CD14-positive monocyte (primary cell): ENCODE data around the gene SLC44A4. TPM values are rescaled to one million over a fixed set of nuclear protein-coding genes. Genes with fewer than 3 reads are reported as not detected.

ENCODE experiments used
- DNase-seq, 3 donors: peaks; one replicate each; pipeline ENCODE4 v3.0.0-alpha.2; 2011 to 2022
- H2AFZ ChIP-seq: 2 replicates; pipeline ENCODE4 v1.6.0; 2012; ENCODE audit warnings: mild to moderate bottlenecking, low read depth, low read length, inconsistent platforms; ENCODE audit not compliant: insufficient read depth, poor library complexity, severe bottlenecking
- H3K27ac ChIP-seq, 2 donors: 1 replicate in 1 of 2; 2 replicates in 1 of 2; pipeline ENCODE4 v1.5.1; 2012 to 2013; ENCODE audit warnings: low read length in 2 of 2, control low read depth in 1 of 2, inconsistent platforms in 1 of 2, low read depth in 1 of 2, mild to moderate bottlenecking in 1 of 2
- H3K27me3 ChIP-seq, 2 donors: one replicate each; pipeline versions ENCODE4 v1.6.0 to v1.6.1; 2011 to 2013; ENCODE audit warnings: low read length in 2 of 2; ENCODE audit not compliant: control insufficient read depth in 2 of 2, insufficient read depth in 2 of 2
- H3K36me3 ChIP-seq, 2 donors: replicated peaks in 1 of 2; 1 replicate in 1 of 2; 2 replicates in 1 of 2; pipeline versions ENCODE4 v1.5.1 to v1.6.1; 2012 to 2013; ENCODE audit warnings: low read length in 2 of 2, control low read depth in 1 of 2, inconsistent platforms in 1 of 2, mild to moderate bottlenecking in 1 of 2; ENCODE audit not compliant: insufficient read depth in 2 of 2, control insufficient read depth in 1 of 2
- H3K4me1 ChIP-seq, 2 donors: 1 replicate in 1 of 2; 2 replicates in 1 of 2; pipeline versions ENCODE4 v1.5.1 to v1.6.1; 2012 to 2013; ENCODE audit warnings: low read length in 2 of 2, control low read depth in 1 of 2, inconsistent platforms in 1 of 2, mild to moderate bottlenecking in 1 of 2, moderate library complexity in 1 of 2; ENCODE audit not compliant: insufficient read depth in 2 of 2, control insufficient read depth in 1 of 2
- H3K4me2 ChIP-seq: replicated peaks from 2 replicates; pipeline ENCODE3; 2012; ENCODE audit warnings: low read length, moderate library complexity, mild to moderate bottlenecking; ENCODE audit not compliant: poor library complexity, severe bottlenecking; ENCODE audit errors: extremely low read depth
- H3K4me3 ChIP-seq, 3 experiments: fragments of 200-600 bp in 1 of 3; sonication (generic) in 1 of 3; replicated peaks in 1 of 3; 1 replicate in 2 of 3; 2 replicates in 1 of 3; pipeline ENCODE4 v1.5.1; 2011 to 2013; ENCODE audit warnings: low read length in 3 of 3, mild to moderate bottlenecking in 3 of 3, control low read depth in 2 of 3, low read depth in 2 of 3, inconsistent platforms in 1 of 3, moderate library complexity in 1 of 3
- H3K79me2 ChIP-seq: 2 replicates; pipeline ENCODE4 v1.6.0; 2012; ENCODE audit warnings: mild to moderate bottlenecking, control low read depth, inconsistent platforms, low read length, moderate library complexity; ENCODE audit not compliant: insufficient read depth
- H3K9ac ChIP-seq: 2 replicates; pipeline ENCODE4 v1.6.0; 2017; ENCODE audit warnings: low read length, mild to moderate bottlenecking; ENCODE audit not compliant: insufficient read depth, poor library complexity, severe bottlenecking
- H3K9me3 ChIP-seq, 2 donors: replicated peaks in 1 of 2; 1 replicate in 1 of 2; 2 replicates in 1 of 2; pipeline versions ENCODE4 v1.5.1 to v1.6.1; 2012 to 2013; ENCODE audit warnings: low read length in 2 of 2, control low read depth in 1 of 2; ENCODE audit not compliant: control insufficient read depth in 1 of 2, insufficient read depth in 1 of 2
- H4K20me1 ChIP-seq: 2 replicates; pipeline ENCODE4 v1.6.0; 2012; ENCODE audit warnings: mild to moderate bottlenecking, low read length, control low read depth, moderate library complexity; ENCODE audit not compliant: insufficient read depth
- H3K27ac Mint-ChIP-seq, 7 donors: one replicate each; pipeline ENCODE4 v1.8.0; 2020; ENCODE audit warnings: mild to moderate bottlenecking in 7 of 7, mixed read lengths in 7 of 7, moderate library complexity in 6 of 7, inconsistent platforms in 2 of 7
- H3K27me3 Mint-ChIP-seq, 3 donors: one replicate each; pipeline ENCODE4 v1.8.0; 2021 to 2022; ENCODE audit warnings: low read depth in 3 of 3, mild to moderate bottlenecking in 3 of 3, mixed read lengths in 3 of 3, moderate library complexity in 3 of 3, inconsistent platforms in 1 of 3
- H3K36me3 Mint-ChIP-seq, 2 donors: one replicate each; pipeline ENCODE4 v1.8.0; 2020; ENCODE audit warnings: mixed read lengths in 2 of 2, inconsistent platforms in 1 of 2, mild to moderate bottlenecking in 1 of 2
- H3K4me1 Mint-ChIP-seq: one replicate; pipeline ENCODE4 v1.8.0; 2020; ENCODE audit warnings: mild to moderate bottlenecking, mixed read lengths
- H3K4me3 Mint-ChIP-seq, 2 donors: one replicate each; pipeline ENCODE4 v1.8.0; 2020; ENCODE audit warnings: mild to moderate bottlenecking in 2 of 2, mixed read lengths in 2 of 2, moderate library complexity in 1 of 2
- H3K9me3 Mint-ChIP-seq, 7 donors: one replicate each; pipeline ENCODE4 v1.8.0; 2020 to 2022; ENCODE audit warnings: mixed read lengths in 7 of 7, mild to moderate bottlenecking in 6 of 7, moderate library complexity in 6 of 7, inconsistent platforms in 2 of 7
- CTCF ChIP-seq: fragments of 200-600 bp; IDR thresholded peaks from one replicate; pipeline ENCODE4 v1.8.0; 2022; ENCODE audit warnings: antibody characterized with exemption, mild to moderate bottlenecking
- WGBS: methylation state at CpG from one replicate; pipeline ENCODE4 v1.1.5; 2013; ENCODE audit warnings: missing lambda C conversion rate; ENCODE audit not compliant: insufficient coverage; 5-methylcytosine and 5-hydroxymethylcytosine counted together
- intact Hi-C, 2 donors: fragments of 100-400 bp; cut with micrococcal nuclease; formaldehyde crosslinking; loops; one replicate each; pipeline versions ENCODE4 v1.15.0 to v1.15.1; 2023
- polyA plus RNA-seq, 3 donors: library from polyadenylated mRNA; depleted of rRNA in 1 of 3; unstranded in 2 of 3; stranded (reverse) in 1 of 3; fragments of 300-500 nt in 2 of 3; fragments of >200 nt in 1 of 3; fragmentation: Illumina TruSeq in 2 of 3; gene quantifications; 1 replicate in 2 of 3; 2 replicates in 1 of 3; pipeline ENCODE4 v1.2.3, GENCODE V29; 2012 to 2021

SLC44A4 gene
- polyA plus RNA-seq, 3 donors = 0.09 TPM; not detected in 2

GRCh38 chr6:31865205-31866118, 13.3 kb downstream of the SLC44A4 start:
- H3K4me1 Mint-ChIP-seq = peaks cover 21% of the 10 kb centered on the region
- H3K4me3 Mint-ChIP-seq = no peak overlapping the region
- H3K36me3 Mint-ChIP-seq = peaks cover 5 to 11% of the 10 kb centered on the region in 2 donors
- Histone ChIP-seq H3K79me2 (peaks cover 16% of the 10 kb centered on the region), H3K4me2 (no peak overlapping the region), H2AFZ (no peak overlapping the region), H3K27me3 (no peaks in the 10 kb centered on the region), H3K9ac (no peak overlapping the region), H3K27ac (no peak overlapping the region), H3K9me3 (no peaks in the 10 kb centered on the region), H4K20me1 (peaks cover 6% of the 10 kb centered on the region), H3K4me3 (no peak overlapping the region), H3K36me3 (peaks cover 5 to 10% of the 10 kb centered on the region in 2 donors), H3K4me1 (peaks cover 22 to 28% of the 10 kb centered on the region in 2 donors)
- peaks cover 0 to 2% (median 0%) of the 10 kb centered on the region in 7 donors for H3K9me3 Mint-ChIP-seq
- intact Hi-C loops = loop anchor here in 1 of 2 donors (5.0 to 10.0 kb wide), 2 partner anchors 183 to 321 kb away; partner anchors contain the start of genes ATP6V1G2, DDX39B, LY6G5C and NFKBIL1
- WGBS = 92% methylated on average over 20 of the region's 21 CpGs
- TF ChIP-seq CTCF = no peak
- peak overlapping the region in 1 of 7 donors; percentile 66 for H3K27ac Mint-ChIP-seq
- peaks cover 0 to 3% (median 2%) of the 10 kb centered on the region in 3 donors for H3K27me3 Mint-ChIP-seq
- DNase-seq = no peak

- Histone ChIP-seq H2AFZ (no peak overlapping the region), H3K9me3 (no peaks in the 10 kb centered on the region), H3K27ac (no peak overlapping the region), H3K9ac (no peak overlapping the region), H3K36me3 (peaks cover 11 to 17% of the 10 kb centered on the region in 2 donors), H3K27me3 (no peaks in the 10 kb centered on the region), H3K4me1 (peaks cover 22 to 28% of the 10 kb centered on the region in 2 donors), H3K4me2 (no peak overlapping the region), H3K4me3 (no peak overlapping the region), H4K20me1 (peaks cover 6% of the 10 kb centered on the region), H3K79me2 (peaks cover 16% of the 10 kb centered on the region)
- Mint-ChIP-seq H3K27me3 (peaks cover 0 to 2% (median 2%) of the 10 kb centered on the region in 3 donors), H3K4me1 (peaks cover 21% of the 10 kb centered on the region), H3K4me3 (no peak overlapping the region), H3K9me3 (peaks cover 0 to 2% (median 0%) of the 10 kb centered on the region in 7 donors), H3K27ac (no peak overlapping the region), H3K36me3 (peaks cover 11 to 17% of the 10 kb centered on the region in 2 donors)
- no peak for DNase-seq
- no peak for TF ChIP-seq CTCF
- WGBS = 100% methylated on average over 3 of the region's 8 CpGs
- intact Hi-C loops = loop anchor here (5.0 to 10.0 kb wide), 3 partner anchors 32 to 320 kb away; partner anchors contain the start of genes ATP6V1G2 (in 1 of the 2), DDX39B (in 1 of the 2), EHMT2 (in 1 of the 2) and LY6G5C (in 1 of the 2)
Measured at GRCh38 chr6:31864818-31865204, 14.0 kb downstream of the SLC44A4 start.
